ENCODE results near the gene DIS3L.
"Not testable (repeated sequence)": the region's sequence is repeated elsewhere in the genome, so short reads cannot be mapped to it uniquely, and the experiment has no call there.

Gene DIS3L

DNA sequence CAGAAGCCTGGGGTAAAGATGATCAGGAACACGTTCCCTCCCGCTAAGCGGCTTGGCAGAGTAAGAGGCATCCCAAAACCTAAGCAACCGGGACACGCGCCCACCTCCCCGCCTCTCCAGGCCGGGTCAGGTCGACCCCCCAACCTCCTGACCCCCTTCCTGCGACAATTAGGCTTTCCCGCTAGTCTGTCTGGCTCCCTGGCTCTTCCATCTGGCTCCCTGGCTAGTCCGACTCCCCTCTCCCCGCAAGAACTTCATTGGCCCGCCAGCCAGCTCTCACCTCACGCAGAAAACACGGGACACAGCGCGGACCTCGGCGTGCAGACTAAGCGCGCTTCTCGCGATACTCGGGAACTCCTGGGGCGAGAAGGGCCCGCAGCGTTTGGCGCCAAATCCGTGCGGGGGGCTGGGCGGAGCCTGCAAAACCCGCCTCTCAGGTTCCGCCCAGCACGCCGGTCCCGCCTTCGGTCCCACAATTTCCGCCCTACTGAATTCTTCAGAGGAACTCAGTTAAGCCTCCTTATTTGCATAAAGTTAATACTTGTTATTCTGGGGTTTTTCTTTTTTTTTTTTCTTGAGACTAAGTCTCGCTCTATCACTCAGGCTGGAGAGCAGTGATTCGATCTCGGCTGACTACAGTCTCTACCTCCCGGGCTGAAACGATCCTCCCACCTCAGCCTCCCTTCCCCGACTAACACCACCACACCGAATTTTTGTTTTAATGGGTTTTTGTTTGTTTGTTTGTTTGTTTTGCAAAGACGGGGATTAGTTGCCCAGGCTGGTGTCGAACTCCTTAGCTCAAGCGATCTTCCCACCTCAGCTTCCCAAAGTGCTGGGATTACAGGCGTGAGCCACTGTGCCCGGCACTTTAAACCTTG, 63.2 kb downstream of the DIS3L start, which contains the start of gene TIPIN:
TIPIN (minus strand) TSS at position 327 of the 878 bp plus-strand sequence. CDS start 3,738 bp downstream, outside the sequence.
- no peak for TF ChIP-seq CTCF (IDR thresholded peaks at IDR 0.05; ENCODE audit: borderline replicate concordance, insufficient read depth, low read depth, low read length)

GRCh38 chr15:66359740-66360139, 66.4 kb downstream of the DIS3L start:
- H3K4me3 ChIP-seq (ENCODE audit: low read depth, low read length) = no peak overlapping the region

More for the DNA sequence above, 63.2 kb downstream of the DIS3L start, which contains the start of gene TIPIN:
- H3K4me3 ChIP-seq (ENCODE audit: low read depth, low read length) = peak within 1 kb of the TSS; percentile 81

DNA sequence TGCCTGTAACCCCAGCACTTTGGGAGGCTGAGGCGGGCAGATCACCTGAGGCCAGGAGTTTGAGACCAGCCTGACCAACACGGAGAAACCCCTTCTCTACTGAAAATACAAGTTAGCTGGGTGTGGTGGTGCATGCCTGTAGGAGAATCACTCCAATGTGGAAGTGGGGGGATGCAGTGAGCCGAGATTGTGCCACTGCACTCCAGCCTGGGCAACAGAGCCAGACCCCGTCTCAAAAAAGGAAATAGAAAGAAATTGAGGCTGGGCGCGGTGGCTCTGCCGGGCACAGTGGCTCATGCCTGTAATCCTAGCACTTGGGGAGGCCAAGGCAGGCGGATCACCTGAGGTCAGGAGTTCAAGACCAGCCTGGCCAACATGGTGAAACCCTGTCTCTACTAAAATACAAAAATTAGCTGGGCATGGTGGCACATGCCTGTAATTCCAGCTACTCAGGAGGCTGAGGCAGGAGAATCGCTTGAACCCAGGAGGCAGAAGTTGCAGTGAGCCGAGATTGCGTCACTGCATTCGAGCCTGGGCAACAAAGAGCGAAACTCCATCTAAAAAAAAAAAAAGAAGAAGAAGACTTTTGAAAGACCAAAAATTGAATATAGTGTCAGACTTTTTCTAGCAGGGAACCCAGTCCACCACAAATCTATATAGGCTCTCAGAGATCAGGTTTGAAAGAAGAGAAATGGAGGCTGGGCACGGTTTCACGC, 68.5 kb downstream of the DIS3L start:
- H3K4me3 ChIP-seq (ENCODE audit: low read depth, low read length) = not testable (repeated sequence)

More at GRCh38 chr15:66359740-66360139, 66.4 kb downstream of the DIS3L start:
- TF ChIP-seq CTCF (IDR thresholded peaks at IDR 0.05; ENCODE audit: borderline replicate concordance, insufficient read depth, low read depth, low read length) = no peak

- H3K4me3 ChIP-seq (ENCODE audit: low read depth, low read length) = no peak overlapping the region
- TF ChIP-seq CTCF (IDR thresholded peaks at IDR 0.05; ENCODE audit: borderline replicate concordance, insufficient read depth, low read depth, low read length) = no peak
Measured at GRCh38 chr15:66362776-66363175, 69.4 kb downstream of the DIS3L start.

DNA sequence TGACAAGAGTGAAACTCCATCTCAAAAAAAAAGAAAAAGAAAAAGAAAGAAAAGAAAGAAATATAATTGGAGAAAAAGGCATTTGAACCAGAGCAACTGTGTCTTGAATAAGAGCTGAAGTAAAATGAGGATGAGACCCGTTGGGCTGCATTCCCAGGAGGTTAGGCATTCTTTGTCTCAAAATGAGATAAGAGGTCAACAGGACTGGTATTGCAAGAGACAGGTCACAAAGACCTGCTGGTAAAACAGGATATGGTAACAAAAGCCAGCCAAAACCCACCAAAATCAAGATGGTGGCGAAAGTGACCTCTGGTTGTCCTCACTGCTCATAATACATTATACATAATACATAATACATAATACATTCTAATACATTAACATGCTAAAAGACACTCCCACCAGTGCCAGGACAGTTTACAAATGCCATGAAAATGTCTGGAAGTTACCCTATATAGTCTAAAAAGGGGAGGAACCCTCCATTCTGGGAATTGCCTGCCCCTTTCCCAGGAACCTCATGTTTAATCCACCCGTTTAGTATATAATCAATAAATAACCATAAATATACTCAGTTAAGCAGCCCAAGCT, 71.7 kb downstream of the DIS3L start:
- no peak for TF ChIP-seq CTCF (IDR thresholded peaks at IDR 0.05; ENCODE audit: borderline replicate concordance, insufficient read depth, low read depth, low read length)
- H3K4me3 ChIP-seq (ENCODE audit: low read depth, low read length) = no peak overlapping the region

GRCh38 chr15:66369773-66370651, 76.6 kb downstream of the DIS3L start:
- no peak for TF ChIP-seq CTCF (IDR thresholded peaks at IDR 0.05; ENCODE audit: borderline replicate concordance, insufficient read depth, low read depth, low read length)
- peak overlapping the region; percentile 17 for H3K4me3 ChIP-seq (ENCODE audit: low read depth, low read length)
